WTC11 (cell line): ENCODE data around the gene PIK3C2G. TPM values are rescaled to one million over a fixed set of nuclear protein-coding genes. Genes with fewer than 3 reads are reported as not detected.

Experiments
- ATAC-seq: fragments of 200-7000 bp; cut with Tn5 transposase; 2 replicates; pipeline ENCODE4 v1.10.0; 2021; ENCODE audit warnings: mild to moderate bottlenecking, moderate library complexity
- CTCF ChIA-PET: fragments of 300-600 bp; sonication (Branson Sonifier 250); formaldehyde crosslinking; loops from one replicate; lab custom pipeline; 2021; ENCODE audit warnings: antibody characterized with exemption; lab: Charles Lee
- POLR2A ChIA-PET: fragments of 350-600 bp; sonication (Branson Sonifier 250); formaldehyde crosslinking; loops from one replicate; lab custom pipeline; 2021; ENCODE audit warnings: antibody characterized with exemption; lab: Charles Lee
- DNase-seq: peaks from one replicate; pipeline ENCODE4 v3.0.0; 2021; ENCODE audit warnings: low spot score
- H3K27ac Mint-ChIP-seq: 2 replicates; pipeline ENCODE4 v1.8.0; 2021; ENCODE audit warnings: mixed read lengths
- H3K27me3 Mint-ChIP-seq: 2 replicates; pipeline ENCODE4 v1.8.0; 2021; ENCODE audit warnings: low read depth, mild to moderate bottlenecking, moderate library complexity, mixed read lengths
- H3K36me3 Mint-ChIP-seq: 2 replicates; pipeline ENCODE4 v1.8.0; 2021; ENCODE audit warnings: mixed read lengths
- H3K4me1 Mint-ChIP-seq: 2 replicates; pipeline ENCODE4 v1.8.0; 2022; ENCODE audit warnings: mixed read lengths
- H3K4me3 Mint-ChIP-seq: 2 replicates; pipeline ENCODE4 v1.8.0; 2021; ENCODE audit warnings: mild to moderate bottlenecking, moderate library complexity, mixed read lengths
- H3K9me3 Mint-ChIP-seq: 2 replicates; pipeline ENCODE4 v1.8.0; 2021; ENCODE audit warnings: mixed read lengths
- CREM ChIP-seq: sonication (generic); formaldehyde crosslinking; IDR thresholded peaks from 2 replicates; pipeline ENCODE4 v1.8.1; 2022; ENCODE audit warnings: mild to moderate bottlenecking, missing genetic modification reagents, moderate library complexity
- E2F4 ChIP-seq: sonication (generic); formaldehyde crosslinking; IDR thresholded peaks from 2 replicates; pipeline ENCODE4 v1.8.1; 2022; ENCODE audit warnings: low read depth, mild to moderate bottlenecking, moderate library complexity, missing genetic modification reagents, borderline replicate concordance
- ETV6 ChIP-seq: sonication (generic); formaldehyde crosslinking; IDR thresholded peaks from 2 replicates; pipeline ENCODE4 v1.8.1; 2022; ENCODE audit warnings: mild to moderate bottlenecking, missing genetic modification reagents
- FOXJ3 ChIP-seq: sonication (generic); formaldehyde crosslinking; IDR thresholded peaks from 2 replicates; pipeline ENCODE4 v1.9.0; 2021; ENCODE audit warnings: missing genetic modification reagents, mild to moderate bottlenecking, borderline replicate concordance
- FOXK1 ChIP-seq: sonication (generic); formaldehyde crosslinking; IDR thresholded peaks from 2 replicates; pipeline ENCODE4 v1.8.0; 2022; ENCODE audit warnings: mild to moderate bottlenecking, moderate library complexity, missing genetic modification reagents
- FOXP1 ChIP-seq: sonication (generic); formaldehyde crosslinking; IDR thresholded peaks from 2 replicates; pipeline ENCODE4 v1.8.0; 2022; ENCODE audit warnings: missing genetic modification reagents, mild to moderate bottlenecking, moderate library complexity, borderline replicate concordance
- NFYB ChIP-seq: sonication (generic); formaldehyde crosslinking; conservative IDR thresholded peaks from 2 replicates; pipeline ENCODE4 v1.8.0; 2022; ENCODE audit warnings: low read depth, missing genetic modification reagents
- SOX15 ChIP-seq: fragments of 250-450 bp; sonication (Bioruptor Pico); IDR thresholded peaks from 2 replicates; pipeline ENCODE4 v1.9.0; 2021; ENCODE audit warnings: mild to moderate bottlenecking
- TCF7 ChIP-seq: sonication (generic); formaldehyde crosslinking; IDR thresholded peaks from 2 replicates; pipeline ENCODE4 v1.8.0; 2022; ENCODE audit warnings: mild to moderate bottlenecking, low read depth, missing genetic modification reagents, moderate library complexity
- TEAD1 ChIP-seq: sonication (generic); formaldehyde crosslinking; IDR thresholded peaks from 2 replicates; pipeline ENCODE4 v1.8.0; 2022; ENCODE audit warnings: mild to moderate bottlenecking, missing genetic modification reagents
- TP53 ChIP-seq: sonication (generic); formaldehyde crosslinking; IDR thresholded peaks from 2 replicates; pipeline ENCODE4 v1.8.1; 2023; ENCODE audit warnings: mild to moderate bottlenecking, missing genetic modification reagents
- ZBTB21 ChIP-seq: sonication (generic); formaldehyde crosslinking; IDR thresholded peaks from 2 replicates; pipeline ENCODE4 v1.8.1; 2023; ENCODE audit warnings: mild to moderate bottlenecking, missing genetic modification reagents, borderline replicate concordance
- ZNF219 ChIP-seq: sonication (generic); formaldehyde crosslinking; IDR thresholded peaks from 2 replicates; pipeline ENCODE4 v1.8.0; 2023; ENCODE audit warnings: missing genetic modification reagents, mild to moderate bottlenecking, borderline replicate concordance
- ZNF263 ChIP-seq: sonication (generic); formaldehyde crosslinking; IDR thresholded peaks from 2 replicates; pipeline ENCODE4 v1.8.1; 2022; ENCODE audit warnings: low read depth, mild to moderate bottlenecking, moderate library complexity, missing genetic modification reagents
- ZSCAN18 ChIP-seq: fragments of 250-450 bp; sonication (Bioruptor Pico); IDR thresholded peaks from 2 replicates; pipeline ENCODE4 v2.1.2; 2022; ENCODE audit warnings: mild to moderate bottlenecking, moderate library complexity
- total RNA-seq: library from RNA; stranded (reverse); gene quantifications from 3 replicates; pipeline ENCODE4 v1.2.3, GENCODE V29; 2021
- TF ChIP-seq, protein P1 (sequence below): sonication (generic); formaldehyde crosslinking; IDR thresholded peaks from 2 replicates; pipeline ENCODE4 v1.8.1; 2022; ENCODE audit warnings: missing genetic modification reagents, borderline replicate concordance
- TF ChIP-seq, protein P2 (sequence below): fragments of 200-600 bp; IDR thresholded peaks from 2 replicates; pipeline ENCODE4 v1.8.0; 2022; ENCODE audit warnings: antibody characterized with exemption
- TF ChIP-seq, protein P3 (sequence below): sonication (generic); formaldehyde crosslinking; IDR thresholded peaks from 2 replicates; pipeline ENCODE4 v1.8.1; 2023; ENCODE audit warnings: mild to moderate bottlenecking, moderate library complexity, missing genetic modification reagents
- TF ChIP-seq, protein P4 (sequence below): sonication (generic); formaldehyde crosslinking; IDR thresholded peaks from 2 replicates; pipeline ENCODE4 v1.8.0; 2022; ENCODE audit warnings: mild to moderate bottlenecking, missing genetic modification reagents

The PIK3C2G gene
- total RNA-seq, 1 experiment from 2014 or later: not detected

DNA sequence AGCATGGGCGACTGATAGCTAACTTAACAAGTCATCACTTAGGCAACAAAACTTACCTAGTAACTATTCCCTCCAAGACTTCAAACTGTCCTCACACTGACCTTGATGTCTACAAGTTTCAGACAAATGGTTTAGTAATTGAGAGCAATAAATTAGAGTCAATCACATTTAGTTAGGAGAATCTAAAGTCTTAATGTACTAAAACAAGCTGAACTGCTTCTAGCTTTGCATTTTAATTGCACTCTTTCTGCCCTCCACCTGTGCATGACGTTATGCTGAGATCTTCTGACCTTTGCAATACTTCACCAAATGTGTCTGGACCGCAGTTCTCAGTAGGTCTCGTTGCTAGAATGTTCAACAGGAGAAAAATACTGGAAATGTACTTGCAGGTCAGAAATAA lies 158.0 kb downstream of the PIK3C2G start:
- Mint-ChIP-seq H3K4me3 (no peak overlapping the region), H3K9me3 (no peaks in the 10 kb centered on the region), H3K27me3 (no peaks in the 10 kb centered on the region), H3K36me3 (no peaks in the 10 kb centered on the region), H3K4me1 (peaks cover 8% of the 10 kb centered on the region), H3K27ac (no peak overlapping the region)
- no peak for TF ChIP-seq FOXP1 (CRISPR knock-in tag)
- TF ChIP-seq, protein P1, sequence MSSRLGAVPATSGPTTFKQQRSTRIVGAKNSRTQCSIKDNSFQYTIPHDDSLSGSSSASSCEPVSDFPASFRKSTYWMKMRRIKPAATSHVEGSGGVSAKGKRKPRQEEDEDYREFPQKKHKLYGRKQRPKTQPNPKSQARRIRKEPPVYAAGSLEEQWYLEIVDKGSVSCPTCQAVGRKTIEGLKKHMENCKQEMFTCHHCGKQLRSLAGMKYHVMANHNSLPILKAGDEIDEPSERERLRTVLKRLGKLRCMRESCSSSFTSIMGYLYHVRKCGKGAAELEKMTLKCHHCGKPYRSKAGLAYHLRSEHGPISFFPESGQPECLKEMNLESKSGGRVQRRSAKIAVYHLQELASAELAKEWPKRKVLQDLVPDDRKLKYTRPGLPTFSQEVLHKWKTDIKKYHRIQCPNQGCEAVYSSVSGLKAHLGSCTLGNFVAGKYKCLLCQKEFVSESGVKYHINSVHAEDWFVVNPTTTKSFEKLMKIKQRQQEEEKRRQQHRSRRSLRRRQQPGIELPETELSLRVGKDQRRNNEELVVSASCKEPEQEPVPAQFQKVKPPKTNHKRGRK (CRISPR knock-in tag): no peak
- no peak for TF ChIP-seq TP53 (CRISPR knock-in tag)
- no peak for TF ChIP-seq ZBTB21 (CRISPR knock-in tag)
- TF ChIP-seq TEAD1 (CRISPR knock-in tag): no peak
- no peak for TF ChIP-seq CREM (CRISPR knock-in tag)
- no peak for TF ChIP-seq E2F4 (CRISPR knock-in tag)
- no peak for TF ChIP-seq ZNF219
- no peak for TF ChIP-seq FOXJ3 (CRISPR knock-in tag)
- no peak for TF ChIP-seq ETV6 (CRISPR knock-in tag)
- no peak for TF ChIP-seq NFYB (CRISPR knock-in tag)
- DNase-seq: no peak
- ATAC-seq: no peak
- POLR2A ChIA-PET: no interaction called here
- CTCF ChIA-PET: interaction anchor here (1.9 kb wide), 1 partner anchor 11 kb away, joined by 7 read pairs; no protein-coding TSS in a partner anchor

DNA sequence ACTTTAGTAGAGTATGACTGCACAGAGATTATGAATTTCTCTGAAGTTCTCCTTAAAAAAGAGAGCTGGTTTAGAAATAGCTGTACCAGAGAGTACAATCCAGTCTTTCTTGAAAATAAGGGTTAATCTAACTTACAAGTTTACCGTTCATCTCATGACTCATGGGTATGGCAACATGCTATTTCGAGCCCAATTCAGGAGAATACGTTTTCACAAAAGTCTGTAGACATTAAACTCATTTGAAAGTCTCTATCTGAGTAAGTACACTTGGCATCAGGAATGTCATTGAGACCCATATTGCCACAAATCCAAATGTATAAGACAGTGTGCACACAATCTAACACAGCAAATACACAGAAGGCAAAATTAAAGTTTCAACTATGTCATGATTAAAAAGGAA lies 160.5 kb downstream of the PIK3C2G start:
- ChIA-PET CTCF (no interaction called here), POLR2A (no interaction called here)
- Mint-ChIP-seq H3K36me3 (no peaks in the 10 kb centered on the region), H3K4me3 (no peak overlapping the region), H3K27me3 (no peaks in the 10 kb centered on the region), H3K27ac (no peak overlapping the region), H3K4me1 (peaks cover 8% of the 10 kb centered on the region), H3K9me3 (no peaks in the 10 kb centered on the region)
- ATAC-seq: no peak
- TF ChIP-seq ZBTB21 (CRISPR knock-in tag): no peak
- TF ChIP-seq, protein P1 (CRISPR knock-in tag): no peak
- no peak for TF ChIP-seq ZNF263 (CRISPR knock-in tag)
- no peak for TF ChIP-seq ZSCAN18
- TF ChIP-seq, protein P2, sequence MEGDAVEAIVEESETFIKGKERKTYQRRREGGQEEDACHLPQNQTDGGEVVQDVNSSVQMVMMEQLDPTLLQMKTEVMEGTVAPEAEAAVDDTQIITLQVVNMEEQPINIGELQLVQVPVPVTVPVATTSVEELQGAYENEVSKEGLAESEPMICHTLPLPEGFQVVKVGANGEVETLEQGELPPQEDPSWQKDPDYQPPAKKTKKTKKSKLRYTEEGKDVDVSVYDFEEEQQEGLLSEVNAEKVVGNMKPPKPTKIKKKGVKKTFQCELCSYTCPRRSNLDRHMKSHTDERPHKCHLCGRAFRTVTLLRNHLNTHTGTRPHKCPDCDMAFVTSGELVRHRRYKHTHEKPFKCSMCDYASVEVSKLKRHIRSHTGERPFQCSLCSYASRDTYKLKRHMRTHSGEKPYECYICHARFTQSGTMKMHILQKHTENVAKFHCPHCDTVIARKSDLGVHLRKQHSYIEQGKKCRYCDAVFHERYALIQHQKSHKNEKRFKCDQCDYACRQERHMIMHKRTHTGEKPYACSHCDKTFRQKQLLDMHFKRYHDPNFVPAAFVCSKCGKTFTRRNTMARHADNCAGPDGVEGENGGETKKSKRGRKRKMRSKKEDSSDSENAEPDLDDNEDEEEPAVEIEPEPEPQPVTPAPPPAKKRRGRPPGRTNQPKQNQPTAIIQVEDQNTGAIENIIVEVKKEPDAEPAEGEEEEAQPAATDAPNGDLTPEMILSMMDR: no peak
- TF ChIP-seq, protein P3, sequence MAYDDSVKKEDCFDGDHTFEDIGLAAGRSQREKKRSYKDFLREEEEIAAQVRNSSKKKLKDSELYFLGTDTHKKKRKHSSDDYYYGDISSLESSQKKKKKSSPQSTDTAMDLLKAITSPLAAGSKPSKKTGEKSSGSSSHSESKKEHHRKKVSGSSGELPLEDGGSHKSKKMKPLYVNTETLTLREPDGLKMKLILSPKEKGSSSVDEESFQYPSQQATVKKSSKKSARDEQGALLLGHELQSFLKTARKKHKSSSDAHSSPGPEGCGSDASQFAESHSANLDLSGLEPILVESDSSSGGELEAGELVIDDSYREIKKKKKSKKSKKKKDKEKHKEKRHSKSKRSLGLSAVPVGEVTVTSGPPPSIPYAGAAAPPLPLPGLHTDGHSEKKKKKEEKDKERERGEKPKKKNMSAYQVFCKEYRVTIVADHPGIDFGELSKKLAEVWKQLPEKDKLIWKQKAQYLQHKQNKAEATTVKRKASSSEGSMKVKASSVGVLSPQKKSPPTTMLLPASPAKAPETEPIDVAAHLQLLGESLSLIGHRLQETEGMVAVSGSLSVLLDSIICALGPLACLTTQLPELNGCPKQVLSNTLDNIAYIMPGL (CRISPR knock-in tag): no peak
- TF ChIP-seq FOXK1 (CRISPR knock-in tag): no peak
- no peak for TF ChIP-seq TCF7 (CRISPR knock-in tag)
- TF ChIP-seq SOX15: no peak
- TF ChIP-seq, protein P4, sequence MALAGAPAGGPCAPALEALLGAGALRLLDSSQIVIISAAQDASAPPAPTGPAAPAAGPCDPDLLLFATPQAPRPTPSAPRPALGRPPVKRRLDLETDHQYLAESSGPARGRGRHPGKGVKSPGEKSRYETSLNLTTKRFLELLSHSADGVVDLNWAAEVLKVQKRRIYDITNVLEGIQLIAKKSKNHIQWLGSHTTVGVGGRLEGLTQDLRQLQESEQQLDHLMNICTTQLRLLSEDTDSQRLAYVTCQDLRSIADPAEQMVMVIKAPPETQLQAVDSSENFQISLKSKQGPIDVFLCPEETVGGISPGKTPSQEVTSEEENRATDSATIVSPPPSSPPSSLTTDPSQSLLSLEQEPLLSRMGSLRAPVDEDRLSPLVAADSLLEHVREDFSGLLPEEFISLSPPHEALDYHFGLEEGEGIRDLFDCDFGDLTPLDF: no peak
- no peak for TF ChIP-seq NFYB (CRISPR knock-in tag)
- TF ChIP-seq FOXJ3 (CRISPR knock-in tag): no peak
- DNase-seq: no peak
